Erythroblast (primary cell): ENCODE data around the gene GOLGA6L9.
"Not testable (repeated sequence)": the region's sequence is repeated elsewhere in the genome, so short reads cannot be mapped to it uniquely, and the experiment has no call there.

Experiments
- DNase-seq, 2 experiments: peaks; one replicate each; lab custom pipeline; 2025; lab: John Stamatoyannopoulos, UW

The GOLGA6L9 gene

DNA sequence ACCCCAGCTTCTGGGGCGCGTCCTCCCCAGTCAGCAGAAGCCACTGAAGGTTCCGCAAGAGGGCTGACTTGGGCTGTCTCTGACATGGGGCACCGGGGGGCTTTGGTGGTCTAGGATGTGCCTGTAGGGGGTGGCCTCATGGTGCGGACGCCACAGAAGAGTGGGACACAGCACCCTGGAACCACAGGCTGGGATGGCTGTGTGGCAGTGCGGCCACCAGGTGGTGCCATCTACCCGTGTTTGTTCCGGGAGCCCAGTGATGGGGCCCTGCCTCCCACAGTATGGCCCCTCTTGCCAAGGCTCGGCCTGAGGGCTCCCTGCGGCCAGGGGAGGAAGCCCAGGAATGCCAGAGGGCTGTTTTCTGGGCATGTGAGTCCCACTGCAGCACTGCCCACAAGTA, 38.6 kb downstream of the GOLGA6L9 start:
- DNase-seq, result not testable (repeated sequence)

DNA sequence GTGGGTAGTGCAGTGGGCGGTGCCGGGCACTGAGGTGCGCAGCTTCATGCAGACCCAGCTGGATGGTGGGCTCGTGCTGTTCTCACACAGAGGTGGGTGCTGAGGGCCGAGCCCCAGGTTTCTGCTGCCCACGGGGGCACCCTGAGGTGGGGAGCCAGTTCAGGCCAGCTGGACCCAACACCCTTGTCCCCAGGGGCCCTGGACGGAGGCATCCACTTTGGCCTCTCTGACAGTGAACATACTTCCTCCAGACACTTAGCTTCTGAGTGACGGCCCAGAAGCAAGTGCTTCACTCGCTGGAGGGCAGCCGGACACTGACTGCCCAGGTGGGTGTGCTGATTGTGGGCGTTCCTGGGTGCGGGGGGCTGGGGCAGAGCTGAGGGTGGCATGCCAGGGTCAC, 39.8 kb downstream of the GOLGA6L9 start:
- DNase-seq, result not testable (repeated sequence)

DNA sequence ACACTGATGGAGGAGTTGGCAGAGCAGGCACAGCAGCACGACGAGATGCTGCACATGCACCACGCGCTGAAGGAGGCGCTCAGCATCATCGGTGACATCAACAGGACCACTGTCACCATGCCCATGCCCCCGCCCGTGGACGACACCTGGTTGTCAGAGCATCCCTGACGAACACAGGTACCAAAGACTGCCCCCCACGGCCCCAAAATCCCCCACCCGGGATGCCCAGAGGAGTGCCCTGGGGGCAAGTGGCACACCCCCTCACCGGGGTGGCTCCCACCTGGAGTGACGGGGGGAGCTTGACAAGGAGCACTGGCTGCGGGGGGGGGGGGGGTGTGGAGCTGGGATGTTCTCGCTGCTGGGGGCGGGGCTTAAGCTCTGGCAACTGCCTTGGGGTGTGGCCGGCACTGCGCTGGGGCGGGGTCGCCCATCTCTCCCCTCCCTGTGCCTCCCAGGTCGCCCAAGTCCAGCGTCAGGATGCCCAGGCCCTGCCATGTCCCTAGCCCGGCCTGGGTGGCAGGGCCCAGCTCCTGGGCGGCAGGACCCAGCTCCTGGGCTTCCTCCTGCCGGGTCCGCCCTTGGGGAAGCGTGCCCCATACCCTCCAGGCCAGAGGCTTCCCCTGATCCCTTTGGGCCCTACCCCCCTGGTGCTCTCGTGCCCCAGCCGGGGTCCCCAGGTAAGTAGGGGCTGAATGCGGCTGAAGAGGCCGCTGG, 42.8 kb downstream of the GOLGA6L9 start:
- DNase-seq, result not testable (repeated sequence)

DNA sequence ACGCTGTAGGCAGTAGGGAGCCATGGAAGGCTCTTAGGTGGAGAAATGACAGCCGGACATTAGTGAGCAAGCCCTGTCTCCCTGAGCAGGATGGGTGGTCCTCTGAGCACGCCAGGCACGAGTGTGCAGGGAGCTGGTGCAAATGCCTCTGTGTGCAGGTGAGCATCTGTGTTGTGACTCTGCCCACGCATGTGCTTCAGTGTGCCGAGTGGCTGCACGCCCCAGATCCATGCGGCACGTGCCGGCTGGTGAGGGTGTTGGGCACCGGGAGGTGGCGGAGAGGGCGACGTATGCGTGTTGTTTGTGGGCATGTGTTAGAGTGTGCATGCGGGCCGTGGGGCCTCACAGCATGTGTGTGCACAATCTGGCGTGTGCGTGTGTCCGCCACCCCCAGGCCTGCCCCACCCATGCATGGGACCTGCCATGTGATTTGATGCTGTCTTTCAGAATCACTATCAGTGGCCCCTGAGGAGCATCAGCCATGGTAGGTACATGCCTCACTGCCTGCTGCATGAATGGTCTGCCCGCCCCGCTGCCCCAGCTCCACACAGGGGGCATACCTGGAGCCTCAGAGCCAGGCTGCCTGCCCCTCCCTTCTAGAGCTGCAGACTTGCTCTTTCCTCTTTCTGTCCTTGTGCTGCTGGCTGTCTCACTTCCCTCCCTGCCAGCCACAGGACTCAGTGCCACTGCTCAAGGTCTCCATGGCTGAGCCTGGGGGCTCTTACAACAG, 45.1 kb downstream of the GOLGA6L9 start:
- DNase-seq, result not testable (repeated sequence)

DNA sequence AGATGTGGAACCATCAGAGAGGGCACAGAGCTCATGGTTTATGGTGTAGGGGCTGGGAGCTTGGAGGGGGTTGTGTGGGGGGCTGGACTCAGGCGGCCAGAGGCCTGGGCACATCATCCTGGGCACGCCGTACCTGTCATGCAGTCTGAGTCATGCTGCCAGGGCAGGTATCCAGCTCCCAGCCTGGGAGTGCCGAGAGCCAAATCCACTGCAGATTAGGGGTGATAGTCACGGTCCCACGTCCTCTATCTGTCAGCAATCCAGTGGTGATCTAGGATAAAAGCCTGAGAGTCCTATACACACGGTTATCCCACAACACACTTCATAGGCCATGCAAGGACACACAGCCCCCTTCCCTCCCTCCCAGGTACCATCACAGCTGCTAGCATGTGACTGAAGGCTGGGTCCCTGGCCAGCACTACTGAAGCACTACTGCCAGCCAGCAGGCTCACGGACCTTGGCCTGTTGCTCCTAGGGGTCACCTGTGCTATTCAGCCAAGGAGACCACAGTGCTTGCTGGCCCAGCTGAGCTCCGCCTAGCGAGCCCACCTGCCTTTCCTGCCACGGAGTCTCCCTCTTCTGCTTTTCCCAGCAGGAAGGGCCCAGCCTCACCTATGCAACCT, 45.8 kb downstream of the GOLGA6L9 start:
- DNase-seq, result not testable (repeated sequence)

DNA sequence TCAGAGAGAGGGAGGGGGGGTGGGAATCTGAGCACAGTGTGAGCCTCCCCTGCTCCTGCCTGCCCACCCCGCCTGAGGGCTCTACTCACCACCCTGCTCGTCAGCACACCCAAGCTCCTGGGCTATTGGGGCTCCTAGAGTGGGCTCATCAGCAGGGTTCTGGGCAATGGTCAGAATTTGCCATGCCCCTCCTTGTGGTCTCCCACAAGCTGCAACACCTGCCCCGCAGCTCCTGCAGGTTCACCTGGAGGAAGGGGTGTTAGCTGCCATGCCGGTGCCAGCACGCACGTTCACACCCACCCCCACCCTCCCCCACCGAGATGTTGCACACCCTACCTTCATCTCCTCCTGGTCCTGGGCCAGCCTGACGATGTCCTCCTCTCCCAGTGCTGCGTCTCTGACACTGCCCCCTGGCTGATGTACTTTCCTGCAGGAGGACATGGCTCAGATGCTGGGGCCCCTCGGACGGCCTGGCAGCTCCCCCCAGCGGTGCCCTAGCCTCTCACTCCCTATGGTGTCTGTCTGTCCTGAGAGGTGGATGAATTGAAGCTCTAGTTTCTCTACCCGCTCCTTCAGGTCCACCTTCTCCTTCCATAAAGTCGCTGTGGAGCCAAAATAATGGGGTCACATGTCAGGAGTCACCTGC, 47.2 kb downstream of the GOLGA6L9 start:
- DNase-seq, result not testable (repeated sequence)

DNA sequence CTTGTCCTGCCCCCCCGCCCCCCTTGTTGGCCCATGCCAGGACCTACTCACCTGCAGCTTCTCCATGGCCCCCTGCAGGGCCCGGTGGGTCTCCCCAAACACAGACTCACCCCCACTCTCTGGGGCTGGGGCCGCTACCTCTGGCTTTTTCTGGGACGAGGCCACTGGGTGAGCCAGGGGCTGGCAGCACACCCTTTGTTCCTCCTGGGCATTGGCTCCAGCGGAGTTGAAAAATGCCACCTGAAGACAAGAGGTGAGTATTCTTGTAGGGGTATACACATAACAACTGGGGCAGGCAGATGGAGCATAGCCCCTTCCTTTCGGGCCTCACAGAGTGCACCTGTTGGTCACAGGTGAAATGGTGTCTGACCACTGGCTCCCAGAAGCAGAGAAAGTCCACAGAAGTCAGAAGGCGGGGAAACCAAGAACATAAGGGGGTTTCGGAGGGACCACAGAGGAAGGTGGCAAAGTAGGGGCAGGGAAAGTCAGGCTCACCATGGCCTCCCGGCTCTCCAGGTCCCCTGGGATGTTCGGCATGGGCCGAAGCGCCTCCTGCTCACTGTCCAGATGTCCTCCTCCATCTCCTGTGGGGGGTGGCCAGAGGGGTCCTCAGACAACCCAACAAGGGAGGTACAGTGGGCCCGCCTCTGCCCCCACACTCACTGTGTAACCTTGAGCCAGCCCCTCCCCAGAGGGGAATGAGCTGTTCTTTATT, 47.9 kb downstream of the GOLGA6L9 start:
- not testable (repeated sequence) for DNase-seq
